SH-SY5Y (cell line): Measurements from ENCODE around the gene CTBS.

ENCODE experiments used
- GATA2 ChIP-seq: IDR thresholded peaks from 2 replicates; pipeline ENCODE4 v1.6.1; 2011; ENCODE audit warnings: mild to moderate bottlenecking, low read depth, low read length
- GATA3 ChIP-seq: IDR thresholded peaks from 2 replicates; pipeline ENCODE4 v1.6.1; 2011; ENCODE audit warnings: low read depth, mild to moderate bottlenecking, low read length, moderate library complexity

The CTBS gene, protein sequence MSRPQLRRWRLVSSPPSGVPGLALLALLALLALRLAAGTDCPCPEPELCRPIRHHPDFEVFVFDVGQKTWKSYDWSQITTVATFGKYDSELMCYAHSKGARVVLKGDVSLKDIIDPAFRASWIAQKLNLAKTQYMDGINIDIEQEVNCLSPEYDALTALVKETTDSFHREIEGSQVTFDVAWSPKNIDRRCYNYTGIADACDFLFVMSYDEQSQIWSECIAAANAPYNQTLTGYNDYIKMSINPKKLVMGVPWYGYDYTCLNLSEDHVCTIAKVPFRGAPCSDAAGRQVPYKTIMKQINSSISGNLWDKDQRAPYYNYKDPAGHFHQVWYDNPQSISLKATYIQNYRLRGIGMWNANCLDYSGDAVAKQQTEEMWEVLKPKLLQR

DNA sequence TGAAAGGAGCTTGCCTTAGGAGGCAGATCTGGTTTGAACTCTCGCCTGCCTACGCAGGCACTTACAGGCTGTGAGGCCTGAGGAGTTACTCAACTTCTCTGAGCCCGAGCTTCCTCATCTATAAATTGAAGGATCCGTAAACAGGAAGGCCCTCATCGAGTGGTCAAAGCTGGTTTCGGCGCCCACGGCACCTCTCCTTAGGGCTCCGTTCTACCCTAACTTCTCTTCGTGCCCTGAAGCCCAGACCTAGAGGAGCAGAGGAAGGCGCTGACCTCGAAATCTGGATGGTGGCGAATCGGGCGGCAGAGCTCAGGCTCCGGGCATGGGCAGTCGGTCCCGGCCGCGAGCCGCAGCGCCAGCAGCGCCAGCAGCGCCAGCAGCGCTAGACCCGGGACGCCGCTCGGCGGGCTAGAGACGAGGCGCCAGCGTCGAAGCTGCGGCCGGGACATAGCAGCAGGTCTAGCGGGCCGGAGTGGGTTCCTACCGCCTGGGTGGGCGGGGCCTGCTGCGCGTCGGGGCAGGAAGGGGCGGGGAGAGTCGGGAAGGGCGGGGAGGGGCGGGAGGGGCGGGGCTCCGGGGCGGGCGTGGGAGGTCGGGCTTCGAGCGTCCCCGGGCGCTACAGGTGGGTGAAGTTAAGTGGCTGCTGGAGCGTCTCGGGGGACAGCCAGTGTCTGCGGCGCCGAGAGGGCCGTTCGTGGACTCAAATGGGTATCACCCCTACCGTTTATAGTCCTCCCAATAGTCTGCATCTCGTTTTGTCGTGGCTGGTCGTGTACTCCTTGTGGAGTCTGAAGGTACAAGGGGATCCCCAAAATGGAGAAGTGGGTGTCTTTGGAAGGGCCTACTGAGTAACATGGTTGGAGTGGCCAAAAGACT is at the start of gene CTBS:
CTBS (minus strand) TSS at position 474 of the 876 bp plus-strand sequence; CDS start at position 449, 25 bp downstream.
- TF ChIP-seq GATA3 (no peak), GATA2 (no peak)

DNA sequence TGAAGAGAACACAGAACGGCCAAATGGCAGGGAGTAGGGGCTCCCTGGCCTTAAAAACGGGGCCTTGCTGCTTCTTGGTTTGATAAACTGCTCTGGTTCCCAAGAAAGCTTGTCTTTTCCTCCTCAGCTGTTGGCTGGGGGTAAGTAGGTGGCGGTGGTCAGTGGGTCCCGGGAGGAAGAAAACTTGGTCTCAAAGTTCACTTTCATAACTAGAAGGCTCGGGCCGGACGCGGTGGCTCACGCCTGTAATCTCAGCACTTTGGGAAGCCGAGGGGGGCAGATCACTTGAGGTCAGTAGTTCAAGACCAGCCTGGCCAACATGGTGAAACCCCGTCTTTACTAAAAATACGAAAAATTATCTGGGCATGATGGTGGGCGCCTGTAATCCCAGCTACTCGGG is 47.3 kb upstream of the CTBS start:
- TF ChIP-seq GATA3 (no peak), GATA2 (no peak)

DNA sequence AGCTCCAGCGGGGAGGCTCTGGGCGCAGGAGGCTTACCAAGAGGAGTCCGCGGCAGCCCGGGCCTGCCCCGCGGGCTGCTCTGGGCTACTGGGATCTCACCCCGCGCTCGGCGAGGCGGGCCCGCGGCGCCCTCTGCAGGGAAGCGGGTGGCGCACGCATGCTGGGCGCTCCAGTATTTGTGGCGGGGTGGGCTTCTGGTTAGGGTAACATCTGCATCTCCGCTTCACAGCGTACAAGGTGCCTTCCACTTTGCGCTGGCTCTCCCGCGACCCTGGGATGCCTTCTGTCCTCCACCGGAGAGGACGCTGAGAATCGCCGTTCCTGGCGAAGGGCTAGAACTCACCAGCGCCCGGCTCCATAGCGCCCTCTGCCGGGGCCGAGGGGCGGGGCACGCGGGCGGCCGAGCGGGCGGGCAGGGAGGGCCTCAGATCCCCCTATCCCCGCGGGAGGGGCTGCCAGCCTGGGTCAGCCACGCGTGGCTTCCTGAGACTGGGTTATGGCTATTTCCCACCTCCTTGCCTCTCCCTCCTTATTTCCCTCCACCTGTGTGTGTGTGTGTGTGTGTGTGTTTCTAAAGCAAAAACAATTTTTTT is 46.6 kb upstream of the CTBS start:
- TF ChIP-seq GATA2 (no peak), GATA3 (no peak)

DNA sequence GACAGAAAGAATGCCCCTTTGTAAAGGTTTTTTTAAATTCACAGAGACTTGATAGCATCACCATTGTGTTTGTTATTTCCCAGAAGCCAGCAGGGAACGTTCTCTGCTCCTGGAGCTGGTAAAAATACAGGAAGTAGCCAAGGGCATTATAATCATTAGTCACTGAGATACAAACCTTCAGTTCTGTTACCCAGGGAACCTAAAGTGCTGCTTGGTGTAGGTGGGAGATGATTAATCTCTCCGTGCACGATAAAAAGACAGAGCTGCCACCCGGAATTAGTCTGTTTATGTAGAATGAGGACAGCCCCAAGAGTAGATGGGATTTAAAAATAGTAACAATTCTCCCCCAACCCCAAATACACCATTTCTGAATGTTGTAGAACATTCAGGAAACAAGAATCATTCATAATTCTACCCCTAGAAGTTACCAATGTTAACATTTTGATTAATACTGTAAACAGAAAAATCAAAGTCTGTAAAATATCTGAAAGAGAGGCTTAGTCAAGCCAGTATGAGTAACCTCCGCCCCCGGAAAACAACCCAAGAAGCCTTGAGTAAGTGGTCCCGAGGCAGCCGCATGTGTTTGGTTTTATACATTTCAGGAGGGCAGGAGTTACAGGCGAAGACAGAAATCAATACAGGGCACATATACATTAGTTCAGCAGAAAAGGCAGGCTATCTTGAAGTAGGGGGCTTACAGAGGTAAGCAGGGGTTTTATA is 45.3 kb upstream of the CTBS start:
- TF ChIP-seq GATA2 (peak; percentile 68), GATA3 (no peak; the same call in 1 of the 2 replicates)

DNA sequence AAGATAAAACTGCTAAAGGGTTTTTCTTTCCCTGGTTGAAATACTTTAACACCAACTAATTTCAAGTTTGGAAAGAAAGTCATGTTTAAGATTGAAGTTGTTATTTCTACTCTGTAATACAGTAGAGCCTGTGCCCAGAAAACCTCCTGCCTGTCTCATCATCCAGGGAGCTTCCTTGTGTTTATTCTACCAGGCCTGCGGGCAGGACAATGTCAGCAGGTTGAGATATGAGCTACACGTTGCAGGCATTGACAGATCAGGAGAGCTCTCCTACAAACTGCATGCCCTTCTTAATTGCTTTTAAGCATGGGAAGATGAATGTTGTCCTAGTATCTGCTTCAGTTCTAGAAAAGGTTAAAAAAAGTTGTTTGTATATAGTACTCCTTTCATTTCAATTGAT is 43.1 kb upstream of the CTBS start:
- TF ChIP-seq GATA2 = no peak
- TF ChIP-seq GATA3 = no peak

DNA sequence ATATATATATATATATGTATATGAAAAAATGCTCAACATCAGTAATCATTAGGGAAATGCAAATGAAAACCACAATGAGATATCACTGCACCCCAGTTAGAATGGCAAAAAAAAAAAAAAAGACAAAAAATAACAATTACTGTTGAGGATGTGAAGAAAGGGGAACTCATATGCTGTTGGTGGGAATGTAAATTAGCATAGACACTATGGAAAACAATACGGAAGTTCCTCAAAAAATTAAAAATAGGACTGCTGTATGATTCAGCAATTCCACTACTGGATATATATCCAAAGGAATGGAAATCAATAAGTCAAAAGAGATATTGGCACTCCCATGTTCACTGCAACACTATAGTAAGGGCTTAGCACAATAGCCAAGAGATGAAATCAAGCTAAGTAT is 41.5 kb upstream of the CTBS start:
- no peak for TF ChIP-seq GATA2
- no peak for TF ChIP-seq GATA3

DNA sequence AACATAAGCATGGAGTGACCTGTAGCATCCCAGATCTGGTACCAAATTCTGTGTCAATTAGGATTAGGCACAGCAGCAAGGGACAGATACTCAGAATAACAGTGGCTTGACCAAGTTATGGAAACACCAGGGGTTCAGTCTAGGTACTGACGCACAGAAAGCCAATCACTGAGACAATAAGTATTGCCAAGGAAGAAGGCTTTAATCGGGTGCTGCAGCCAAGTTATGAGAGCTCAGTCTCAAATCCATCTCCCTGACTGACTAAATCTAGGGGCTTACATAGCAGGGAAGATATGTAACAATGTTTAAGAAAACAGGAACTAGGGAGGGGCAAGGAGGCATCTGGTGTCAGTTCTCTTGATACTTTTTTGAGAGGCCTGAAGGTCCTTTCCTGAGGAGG is 39.6 kb upstream of the CTBS start:
- no peak for TF ChIP-seq GATA2
- no peak for TF ChIP-seq GATA3

DNA sequence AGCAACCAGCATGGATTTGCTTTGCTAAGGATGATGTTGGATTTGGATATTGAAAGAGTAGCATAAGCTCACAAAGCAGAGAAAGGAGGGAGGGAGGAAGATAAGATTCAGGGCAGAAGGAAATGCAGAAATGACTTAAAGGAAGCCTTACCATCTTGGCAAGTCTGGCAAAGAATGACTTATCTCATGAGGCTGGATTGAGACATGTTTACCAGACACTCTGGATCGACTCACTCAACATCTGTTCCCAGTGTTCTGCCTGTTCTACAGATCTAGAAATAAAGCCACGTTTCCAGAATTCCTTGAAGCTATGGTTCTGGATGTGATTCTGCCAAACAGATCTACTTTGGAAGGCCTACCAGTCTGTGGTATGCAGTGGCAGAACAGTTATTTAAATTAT is 38.8 kb upstream of the CTBS start:
- TF ChIP-seq GATA2 (no peak), GATA3 (no peak)

DNA sequence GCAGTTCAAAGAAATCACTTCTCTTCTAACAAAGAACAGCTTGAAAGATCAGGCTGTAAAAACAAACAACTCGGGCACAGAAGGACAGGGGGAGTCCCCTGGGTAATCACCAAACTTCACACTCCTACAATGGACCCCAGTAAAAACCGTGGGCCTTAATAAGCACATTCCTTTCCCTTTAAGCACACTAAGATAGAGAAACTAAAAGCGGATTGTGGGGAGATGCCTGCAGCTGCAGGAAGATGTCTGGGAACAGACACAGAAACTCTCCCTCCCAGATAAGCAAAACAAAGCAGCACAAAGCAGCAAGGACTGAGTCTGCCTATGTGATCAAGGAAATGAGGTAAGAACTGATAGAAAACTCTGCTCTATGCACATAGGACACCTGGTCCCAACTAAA is 37.6 kb upstream of the CTBS start:
- TF ChIP-seq GATA3 = no peak
- no peak for TF ChIP-seq GATA2

DNA sequence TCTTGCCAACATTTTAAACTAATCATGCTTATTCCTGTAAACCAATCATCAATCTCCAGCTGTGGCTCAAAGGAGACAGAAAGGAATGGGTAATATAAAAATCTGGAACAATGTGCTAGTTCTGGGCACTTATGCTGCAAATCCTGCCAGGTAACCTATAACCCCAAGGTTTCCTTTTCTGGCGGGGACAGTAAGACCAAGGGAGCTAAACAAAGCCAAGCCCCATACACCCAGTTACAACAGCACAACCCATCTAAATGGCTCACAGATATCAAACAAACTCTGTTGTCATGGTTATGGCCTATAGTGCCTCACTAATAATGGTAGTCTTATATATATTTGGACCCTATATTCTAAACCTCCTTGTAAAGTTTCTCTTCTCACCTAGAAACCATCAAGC is 36.9 kb upstream of the CTBS start:
- no peak for TF ChIP-seq GATA2
- no peak for TF ChIP-seq GATA3

DNA sequence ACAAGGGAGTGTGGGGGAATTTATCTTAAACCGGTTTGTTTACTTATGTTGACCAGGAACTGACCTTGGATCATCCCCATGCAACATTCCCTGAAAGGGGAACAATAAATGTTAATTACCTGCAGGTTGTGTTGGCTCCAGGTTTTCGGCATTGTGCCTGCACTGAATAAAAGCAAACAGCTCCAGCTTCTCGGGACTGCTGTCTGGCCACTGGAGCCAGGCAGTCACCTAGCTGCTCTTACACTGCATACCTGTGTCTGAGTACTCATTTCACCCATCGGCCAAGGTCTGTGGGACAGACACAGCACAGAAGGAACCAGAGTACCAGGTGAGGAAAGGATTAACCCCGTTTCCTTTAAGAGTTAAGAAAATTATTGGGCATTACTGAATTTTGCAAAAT is 32.7 kb upstream of the CTBS start:
- no peak for TF ChIP-seq GATA3
- no peak for TF ChIP-seq GATA2

DNA sequence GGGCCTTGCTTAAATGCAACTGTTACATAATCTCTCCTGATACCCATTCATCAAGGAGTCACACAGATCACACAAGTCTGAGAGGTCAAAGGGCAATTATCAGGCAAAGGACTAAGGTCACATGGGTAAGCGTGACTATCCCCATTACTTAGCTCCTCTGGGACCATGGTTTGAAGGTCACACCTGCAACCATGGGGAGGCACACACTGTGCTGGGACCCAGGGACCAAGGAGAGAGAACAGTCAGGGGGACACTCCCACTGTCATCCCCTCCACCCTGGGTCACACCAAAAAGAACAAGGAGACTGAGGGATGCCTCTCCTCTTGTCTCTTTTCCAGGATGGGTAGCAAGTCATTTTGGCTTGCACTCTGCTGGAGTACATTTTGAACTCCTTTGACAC is 30.9 kb upstream of the CTBS start:
- TF ChIP-seq GATA3 = no peak
- TF ChIP-seq GATA2 = no peak

DNA sequence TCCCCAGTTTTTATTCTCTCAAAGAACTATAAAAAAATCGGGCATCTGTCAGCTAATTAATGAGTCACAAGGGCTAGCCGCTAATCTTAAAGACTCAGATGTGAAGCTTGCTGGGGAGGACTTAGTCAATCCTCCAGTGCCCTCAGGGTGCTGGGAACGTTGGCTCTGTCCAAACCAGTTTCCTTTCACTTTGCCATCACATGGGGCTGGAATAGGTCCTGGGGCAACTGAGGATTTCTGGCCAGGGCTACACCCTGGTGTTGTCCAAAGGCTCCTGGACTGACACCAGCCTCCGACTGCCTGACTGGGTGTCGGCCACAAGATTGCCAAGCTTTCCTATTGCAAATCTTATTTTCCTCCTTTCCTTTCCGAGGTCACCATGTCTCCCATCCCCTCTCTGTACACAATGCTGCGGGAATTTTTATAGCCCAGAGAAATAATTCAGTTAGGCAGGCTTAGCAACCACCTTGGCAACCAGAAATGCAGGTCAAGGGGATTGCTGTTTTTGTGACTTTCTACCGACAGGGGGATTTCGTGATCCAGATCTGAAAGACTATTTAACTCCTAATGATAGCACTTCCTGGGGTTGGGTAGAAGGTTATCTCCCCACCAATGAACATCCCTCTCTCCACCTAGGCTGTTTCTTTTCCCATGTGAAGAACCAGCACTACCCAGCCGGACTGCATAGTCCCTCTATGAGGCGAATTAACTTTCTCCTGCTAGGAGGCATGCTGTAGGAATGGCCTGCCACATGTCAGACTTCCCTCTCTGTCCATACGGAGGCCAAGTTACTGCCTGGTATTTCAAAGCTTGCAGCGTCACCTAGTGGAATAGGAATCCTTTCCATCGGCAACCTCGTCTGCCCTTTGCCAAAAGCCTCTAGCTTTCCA is 29.9 kb upstream of the CTBS start:
- TF ChIP-seq GATA2 (no peak), GATA3 (no peak)
